ENCODE results near the gene TSHZ2.
"Not testable (repeated sequence)": the region's sequence is repeated elsewhere in the genome, so short reads cannot be mapped to it uniquely, and the experiment has no call there.

The TSHZ2 gene

GRCh38 chr20:53402233-53403005 lies 430.3 kb downstream of the TSHZ2 start:
- DNase-seq: no peak

GRCh38 chr20:53403029-53403428 lies 430.9 kb downstream of the TSHZ2 start:
- no peak for DNase-seq

- DNase-seq: no peak
Measured at GRCh38 chr20:53405139-53405538, 433.0 kb downstream of the TSHZ2 start.

GRCh38 chr20:53406580-53406979 lies 434.4 kb downstream of the TSHZ2 start:
- no peak for DNase-seq

GRCh38 chr20:53408691-53409446 lies 436.7 kb downstream of the TSHZ2 start:
- DNase-seq: no peak

GRCh38 chr20:53409447-53409717 lies 437.2 kb downstream of the TSHZ2 start:
- DNase-seq: no peak

- no peak for DNase-seq
Measured at GRCh38 chr20:53411129-53411528, 439.0 kb downstream of the TSHZ2 start.

GRCh38 chr20:53411891-53412290 lies 439.7 kb downstream of the TSHZ2 start:
- no peak for DNase-seq

GRCh38 chr20:53412577-53413185 lies 440.5 kb downstream of the TSHZ2 start:
- DNase-seq: no peak

- DNase-seq: no peak
Measured at GRCh38 chr20:53413186-53413631, 441.1 kb downstream of the TSHZ2 start.

GRCh38 chr20:53413845-53414244 lies 441.7 kb downstream of the TSHZ2 start:
- not testable (repeated sequence) for DNase-seq

GRCh38 chr20:53419693-53420460 lies 447.7 kb downstream of the TSHZ2 start:
- DNase-seq: no peak

GRCh38 chr20:53421343-53421742 lies 449.2 kb downstream of the TSHZ2 start:
- no peak for DNase-seq

GRCh38 chr20:53422039-53422438 lies 449.9 kb downstream of the TSHZ2 start:
- DNase-seq: no peak

- no peak for DNase-seq
Measured at GRCh38 chr20:53423587-53424146, 451.5 kb downstream of the TSHZ2 start.

- no peak for DNase-seq
Measured at GRCh38 chr20:53425481-53425880, 453.3 kb downstream of the TSHZ2 start.

GRCh38 chr20:53425941-53426340 lies 453.8 kb downstream of the TSHZ2 start:
- DNase-seq: no peak

- no peak for DNase-seq
Measured at GRCh38 chr20:53426766-53427312, 454.7 kb downstream of the TSHZ2 start.

- DNase-seq: no peak
Measured at GRCh38 chr20:53427951-53428350, 455.8 kb downstream of the TSHZ2 start.

GRCh38 chr20:53428588-53428987 lies 456.4 kb downstream of the TSHZ2 start:
- DNase-seq: no peak

GRCh38 chr20:53428996-53429395 lies 456.8 kb downstream of the TSHZ2 start:
- no peak for DNase-seq

GRCh38 chr20:53434662-53435061 lies 462.5 kb downstream of the TSHZ2 start:
- peak; percentile 27 for DNase-seq

- not testable (repeated sequence) for DNase-seq
Measured at GRCh38 chr20:53436927-53437326, 464.8 kb downstream of the TSHZ2 start.
